ENCODE measurements around the gene VCY1B. TPM values are rescaled to one million over a fixed set of nuclear protein-coding genes. Genes with fewer than 3 reads are reported as not detected.
"Not testable (repeated sequence)": the region's sequence is repeated elsewhere in the genome, so short reads cannot be mapped to it uniquely, and the experiment has no call there.

VCY1B gene
- not detected for polyA plus RNA-seq (2013, experiment 1 of 2; ENCODE audit: insufficient read length)
- polyA plus RNA-seq (2013, experiment 2 of 2; ENCODE audit: insufficient read length): not detected

- DNase-seq: not testable (repeated sequence)
Measured at GRCh38 chrY:14055927-14056326, at the start of gene VCY1B. TSS of gene VCY1B (plus strand) at chrY:14056227. CDS start at chrY:14056290, 63 bp downstream.

GRCh38 chrY:14011916-14012315 is 44.1 kb upstream of the VCY1B start:
- not testable (repeated sequence) for DNase-seq

GRCh38 chrY:14030395-14030794 is 25.6 kb upstream of the VCY1B start:
- not testable (repeated sequence) for DNase-seq

- no peak for DNase-seq
Measured at GRCh38 chrY:14085877-14086276, 29.9 kb downstream of the VCY1B start.
